K562 (cell line): ENCODE results near the gene CCNL2. TPM values are rescaled to one million over a fixed set of nuclear protein-coding genes. Genes with fewer than 3 reads are reported as not detected.

ENCODE experiments used
- ATF7 ChIP-seq: fragments of 450-650 bp; IDR thresholded peaks from 2 replicates; pipeline ENCODE4 v1.7.1; 2014; ENCODE audit warnings: mild to moderate bottlenecking, moderate library complexity
- CCNT2 ChIP-seq: IDR thresholded peaks from 2 replicates; pipeline ENCODE4 v1.6.1; 2011; ENCODE audit warnings: borderline replicate concordance, low read depth, mild to moderate bottlenecking, moderate library complexity, mixed read lengths, low read length; ENCODE audit not compliant: insufficient read length; ENCODE audit errors: extremely low read depth
- ETS1 ChIP-seq: conservative IDR thresholded peaks from 2 replicates; pipeline ENCODE4 v1.6.1; 2011; ENCODE audit warnings: low read depth, mild to moderate bottlenecking, low read length; ENCODE audit not compliant: control insufficient read depth
- HDAC1 ChIP-seq, 2 experiments: fragments of 450-650 bp; IDR thresholded peaks; 2 replicates each; pipeline ENCODE4 v1.6.1; 2016 to 2017; ENCODE audit warnings: inconsistent platforms in 1 of 2, mild to moderate bottlenecking in 1 of 2, moderate library complexity in 1 of 2
- HDAC2 ChIP-seq: fragments of 450-650 bp; IDR thresholded peaks from 2 replicates; pipeline ENCODE4 v1.6.1; 2016; ENCODE audit warnings: mild to moderate bottlenecking
- L3MBTL2 ChIP-seq: fragments of 450-650 bp; IDR thresholded peaks from 2 replicates; pipeline ENCODE4 v1.6.1; 2016; ENCODE audit warnings: mild to moderate bottlenecking, moderate library complexity
- MAZ ChIP-seq, 2 experiments: fragments of 450-650 bp in 1 of 2; sonication (generic) in 1 of 2; formaldehyde crosslinking; IDR thresholded peaks in 1 of 2; conservative IDR thresholded peaks in 1 of 2; 2 replicates each; pipeline versions ENCODE4 v1.4.0 to v1.5.0; 2020; ENCODE audit warnings: mild to moderate bottlenecking in 1 of 2, missing genetic modification reagents in 1 of 2
- NCOA6 ChIP-seq: fragments of 450-650 bp; IDR thresholded peaks from 2 replicates; pipeline ENCODE4 v1.6.1; 2017; ENCODE audit warnings: mild to moderate bottlenecking
- NONO ChIP-seq, 2 experiments: fragments of 200-400 bp in 1 of 2; fragments of 450-650 bp in 1 of 2; formaldehyde crosslinking in 1 of 2; IDR thresholded peaks; 2 replicates each; pipeline ENCODE4 v1.6.1; 2017; ENCODE audit warnings: low read depth in 2 of 2, mild to moderate bottlenecking in 2 of 2, moderate library complexity in 2 of 2, low read length in 1 of 2
- NR4A1 ChIP-seq, 2 experiments: fragments of 250-450 bp in 1 of 2; fragments of 450-650 bp in 1 of 2; sonication (Bioruptor Pico) in 1 of 2; IDR thresholded peaks; 2 replicates each; pipeline versions ENCODE4 v1.4.0 to v1.6.1; 2016 to 2020; ENCODE audit warnings: mild to moderate bottlenecking in 2 of 2, missing compliant biosample characterization in 1 of 2, missing genetic modification characterization in 1 of 2, moderate library complexity in 1 of 2
- RBM15 ChIP-seq: fragments of 200-400 bp; formaldehyde crosslinking; IDR thresholded peaks from 2 replicates; pipeline ENCODE4 v1.6.1; 2018; ENCODE audit warnings: mild to moderate bottlenecking, low read length, moderate library complexity; ENCODE audit not compliant: insufficient read depth
- SIN3A ChIP-seq, 2 experiments: fragments of 150-350 bp in 1 of 2; IDR thresholded peaks; 2 replicates each; pipeline ENCODE4 v1.6.1; 2011 to 2016; ENCODE audit warnings: borderline replicate concordance in 2 of 2, low read depth in 2 of 2, low read length in 2 of 2, mild to moderate bottlenecking in 2 of 2, moderate library complexity in 2 of 2; ENCODE audit not compliant: control insufficient read depth in 1 of 2
- U2AF1 ChIP-seq: fragments of 200-400 bp; formaldehyde crosslinking; optimal IDR thresholded peaks from 2 replicates; pipeline ENCODE3; 2017; ENCODE audit warnings: mild to moderate bottlenecking, low read depth, low read length, moderate library complexity
- XRCC4 ChIP-seq: IDR thresholded peaks from one replicate; pipeline ENCODE4 v1.6.1; 2011; ENCODE audit not compliant: insufficient read depth, insufficient read length; ENCODE audit errors: extremely low read depth
- ZNF124 ChIP-seq: sonication (generic); formaldehyde crosslinking; IDR thresholded peaks from 2 replicates; pipeline ENCODE4 v1.8.1; 2022; ENCODE audit warnings: missing genetic modification reagents
- ZNF511 ChIP-seq: sonication (generic); formaldehyde crosslinking; IDR thresholded peaks from 2 replicates; pipeline ENCODE4 v1.8.0; 2022; ENCODE audit warnings: mild to moderate bottlenecking, missing genetic modification reagents
- polyA plus RNA-seq, 8 experiments: library from polyadenylated mRNA; depleted of rRNA in 4 of 8; stranded (reverse) in 5 of 8; unstranded in 3 of 8; fragments of >200 nt; fragmentation: Nextera tagmentation in 2 of 8; fragmentation: Illumina TruSeq in 1 of 8; extraction: Ambion mirVana in 2 of 8; extraction: Trizol in 1 of 8; gene quantifications; 2 replicates each; pipeline versions ENCODE4 v1.2.1 to v1.2.3, GENCODE V29; 2011 to 2014; ENCODE audit warnings: inconsistent platforms in 1 of 8, missing spikeins in 1 of 8
- total RNA-seq, 7 experiments: library from RNA; depleted of rRNA in 6 of 7; stranded (reverse); fragments of >200 nt in 6 of 7; fragmentation: Illumina TruSeq in 2 of 7; extraction: Trizol in 2 of 7; gene quantifications; 2 replicates each; pipeline versions ENCODE4 v1.2.1 to v1.2.3, GENCODE V29; 2011 to 2021; ENCODE audit warnings: low replicate concordance in 1 of 7
- TF ChIP-seq, protein P1 (sequence below), 2 experiments: fragments of 450-650 bp in 1 of 2; sonication (generic) in 1 of 2; formaldehyde crosslinking; conservative IDR thresholded peaks; 2 replicates each; pipeline versions ENCODE4 v1.4.0 to v1.8.1; 2020 to 2022; ENCODE audit warnings: mild to moderate bottlenecking in 1 of 2, missing genetic modification reagents in 1 of 2
- TF ChIP-seq, protein P2 (sequence below): fragments of 450-650 bp; formaldehyde crosslinking; IDR thresholded peaks from 2 replicates; pipeline ENCODE4 v1.4.0; 2022; ENCODE audit warnings: mild to moderate bottlenecking, moderate library complexity
- TF ChIP-seq, protein P3 (sequence below), 2 experiments: fragments of 450-650 bp; conservative IDR thresholded peaks; 2 replicates each; pipeline ENCODE4 v1.6.1; 2017; ENCODE audit warnings: mild to moderate bottlenecking in 2 of 2, moderate library complexity in 2 of 2

Gene CCNL2
- total and polyA plus RNA-seq, 9 of the 15 experiments (the other 6 are each of a cell fraction or from before 2014, with no cell fraction given): 2.8 to 287 (median 94.5) TPM

GRCh38 chr1:1435106-1435903, 36.2 kb upstream of the CCNL2 start, which contains the start of gene VWA1 (continued):
- TF ChIP-seq ETS1 (0 out of 2 replicates have a peak, but pooled peaks have one; percentile 36), L3MBTL2 (peak; percentile 75), NR4A1 (CRISPR knock-in tag; IDR thresholded peaks at IDR 0.05) (0 out of 2 replicates have a peak, but pooled peaks have one; percentile 13), NR4A1 (tag; IDR thresholded peaks at IDR 0.05) (no peak), MAZ (CRISPR knock-in tag; conservative IDR thresholded peaks at IDR 0.05 in 1 of 2, IDR thresholded peaks at IDR 0.05 in 1 of 2) (peak; percentile 29 to 56; a peak in 2 of 4 replicates), ZNF511 (0 out of 2 replicates have a peak, but pooled peaks have one; percentile 3), NCOA6 (no peak), ATF7 (no peak), HDAC2 (0 out of 2 replicates have a peak, but pooled peaks have one; percentile 24), ZNF124 (CRISPR knock-in tag) (no peak), HDAC1 (IDR thresholded peaks at IDR 0.05) (peak in 1 of 2 experiments; percentile 77; a peak in 1 of 4 replicates), XRCC4 (no peak), RBM15 (0 out of 2 replicates have a peak, but pooled peaks have one; percentile 23), U2AF1 (no peak), NONO (IDR thresholded peaks at IDR 0.05; ENCODE audit: low read depth in 2 of 2, low read length in 1 of 2) (0 out of 4 replicates have a peak, but pooled peaks of 1 of the 2 experiments have one; percentile 31), CCNT2 (peak; percentile 47), SIN3A (IDR thresholded peaks at IDR 0.05; ENCODE audit: borderline replicate concordance in 2 of 2, control insufficient read depth in 1 of 2, low read depth in 2 of 2, low read length in 2 of 2) (peak in 1 of 2 experiments; percentile 59; a peak in 2 of 4 replicates)
- TF ChIP-seq, protein P1, sequence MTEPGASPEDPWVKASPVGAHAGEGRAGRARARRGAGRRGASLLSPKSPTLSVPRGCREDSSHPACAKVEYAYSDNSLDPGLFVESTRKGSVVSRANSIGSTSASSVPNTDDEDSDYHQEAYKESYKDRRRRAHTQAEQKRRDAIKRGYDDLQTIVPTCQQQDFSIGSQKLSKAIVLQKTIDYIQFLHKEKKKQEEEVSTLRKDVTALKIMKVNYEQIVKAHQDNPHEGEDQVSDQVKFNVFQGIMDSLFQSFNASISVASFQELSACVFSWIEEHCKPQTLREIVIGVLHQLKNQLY (CRISPR knock-in tag; conservative IDR thresholded peaks at IDR 0.05): 0 out of 4 replicates have a peak, but pooled peaks of 1 of the 2 experiments have one; percentile 76
- TF ChIP-seq, protein P2, sequence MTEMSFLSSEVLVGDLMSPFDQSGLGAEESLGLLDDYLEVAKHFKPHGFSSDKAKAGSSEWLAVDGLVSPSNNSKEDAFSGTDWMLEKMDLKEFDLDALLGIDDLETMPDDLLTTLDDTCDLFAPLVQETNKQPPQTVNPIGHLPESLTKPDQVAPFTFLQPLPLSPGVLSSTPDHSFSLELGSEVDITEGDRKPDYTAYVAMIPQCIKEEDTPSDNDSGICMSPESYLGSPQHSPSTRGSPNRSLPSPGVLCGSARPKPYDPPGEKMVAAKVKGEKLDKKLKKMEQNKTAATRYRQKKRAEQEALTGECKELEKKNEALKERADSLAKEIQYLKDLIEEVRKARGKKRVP (CRISPR knock-in tag): 0 out of 2 replicates have a peak, but pooled peaks have one; percentile 19
- TF ChIP-seq, protein P3, sequence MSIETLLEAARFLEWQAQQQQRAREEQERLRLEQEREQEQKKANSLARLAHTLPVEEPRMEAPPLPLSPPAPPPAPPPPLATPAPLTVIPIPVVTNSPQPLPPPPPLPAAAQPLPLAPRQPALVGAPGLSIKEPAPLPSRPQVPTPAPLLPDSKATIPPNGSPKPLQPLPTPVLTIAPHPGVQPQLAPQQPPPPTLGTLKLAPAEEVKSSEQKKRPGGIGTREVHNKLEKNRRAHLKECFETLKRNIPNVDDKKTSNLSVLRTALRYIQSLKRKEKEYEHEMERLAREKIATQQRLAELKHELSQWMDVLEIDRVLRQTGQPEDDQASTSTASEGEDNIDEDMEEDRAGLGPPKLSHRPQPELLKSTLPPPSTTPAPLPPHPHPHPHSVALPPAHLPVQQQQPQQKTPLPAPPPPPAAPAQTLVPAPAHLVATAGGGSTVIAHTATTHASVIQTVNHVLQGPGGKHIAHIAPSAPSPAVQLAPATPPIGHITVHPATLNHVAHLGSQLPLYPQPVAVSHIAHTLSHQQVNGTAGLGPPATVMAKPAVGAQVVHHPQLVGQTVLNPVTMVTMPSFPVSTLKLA (conservative IDR thresholded peaks at IDR 0.05): peak in 1 of 2 experiments; percentile 50; a peak in 3 of 4 replicates
